ENCODE measurements around the gene AK2.
"Not testable (repeated sequence)": the region's sequence is repeated elsewhere in the genome, so short reads cannot be mapped to it uniquely, and the experiment has no call there.

Gene AK2

GRCh38 chr1:33050221-33051076 is 13.8 kb upstream of the AK2 start:
- DNase-seq, result no peak

- no peak for DNase-seq
Observed at GRCh38 chr1:33049371-33049770, 12.7 kb upstream of the AK2 start.

GRCh38 chr1:33048426-33048825 is 11.7 kb upstream of the AK2 start:
- DNase-seq, result no peak

GRCh38 chr1:33047839-33048305 is 11.2 kb upstream of the AK2 start:
- DNase-seq, result no peak

- DNase-seq, result no peak
Observed at GRCh38 chr1:33047290-33047689, 10.6 kb upstream of the AK2 start.

GRCh38 chr1:33046234-33046633 is 9.6 kb upstream of the AK2 start:
- not testable (repeated sequence) for DNase-seq

GRCh38 chr1:33045814-33046213 is 9.1 kb upstream of the AK2 start:
- DNase-seq, result no peak

- DNase-seq, result no peak
Observed at GRCh38 chr1:33045246-33045645, 8.6 kb upstream of the AK2 start.

- no peak for DNase-seq
Observed at GRCh38 chr1:33043267-33044092, 6.8 kb upstream of the AK2 start.

- DNase-seq, result no peak
Observed at GRCh38 chr1:33042831-33043230, 6.1 kb upstream of the AK2 start.

- DNase-seq, result no peak
Observed at GRCh38 chr1:33041026-33041425, 4.3 kb upstream of the AK2 start.

- no peak for DNase-seq
Observed at GRCh38 chr1:33039840-33040239, 3.2 kb upstream of the AK2 start.

- DNase-seq, result no peak
Observed at GRCh38 chr1:33036051-33036525, 595 bp downstream of the AK2 start.

- no peak for DNase-seq
Observed at GRCh38 chr1:33032126-33032869, 4.4 kb downstream of the AK2 start.

GRCh38 chr1:33031506-33031905 is 5.2 kb downstream of the AK2 start:
- DNase-seq, result no peak

GRCh38 chr1:33030575-33030974 is 6.1 kb downstream of the AK2 start:
- no peak for DNase-seq

GRCh38 chr1:33029921-33030320 is 6.8 kb downstream of the AK2 start:
- DNase-seq, result no peak

GRCh38 chr1:33029209-33029608 is 7.5 kb downstream of the AK2 start:
- no peak for DNase-seq

- no peak for DNase-seq
Observed at GRCh38 chr1:33025761-33026160, 10.9 kb downstream of the AK2 start.

- DNase-seq, result no peak
Observed at GRCh38 chr1:33025180-33025569, 11.5 kb downstream of the AK2 start.

- DNase-seq, result not testable (repeated sequence)
Observed at GRCh38 chr1:33024430-33025179, 12.1 kb downstream of the AK2 start.

GRCh38 chr1:33022650-33023200 is 14.0 kb downstream of the AK2 start:
- DNase-seq, result no peak
